Activated CD8-positive, alpha-beta memory T cell treated with anti-CD3 and anti-CD28 coated beads, Interleukin-2, amount 50 U/mL, for 4 hours (primary cell): ENCODE measurements around the gene SLC29A4.
"Not testable (repeated sequence)": the region's sequence is repeated elsewhere in the genome, so short reads cannot be mapped to it uniquely, and the experiment has no call there.

ENCODE experiments used
- DNase-seq: peaks from one replicate; pipeline ENCODE4 v3.0.0-alpha.2; 2020

Gene SLC29A4

GRCh38 chr7:5282543-5283316 lies at the start of gene SLC29A4:
SLC29A4 (plus strand) TSS chr7:5282943; CDS start chr7:5287817, 4,874 bp downstream.
- no peak for DNase-seq

DNA sequence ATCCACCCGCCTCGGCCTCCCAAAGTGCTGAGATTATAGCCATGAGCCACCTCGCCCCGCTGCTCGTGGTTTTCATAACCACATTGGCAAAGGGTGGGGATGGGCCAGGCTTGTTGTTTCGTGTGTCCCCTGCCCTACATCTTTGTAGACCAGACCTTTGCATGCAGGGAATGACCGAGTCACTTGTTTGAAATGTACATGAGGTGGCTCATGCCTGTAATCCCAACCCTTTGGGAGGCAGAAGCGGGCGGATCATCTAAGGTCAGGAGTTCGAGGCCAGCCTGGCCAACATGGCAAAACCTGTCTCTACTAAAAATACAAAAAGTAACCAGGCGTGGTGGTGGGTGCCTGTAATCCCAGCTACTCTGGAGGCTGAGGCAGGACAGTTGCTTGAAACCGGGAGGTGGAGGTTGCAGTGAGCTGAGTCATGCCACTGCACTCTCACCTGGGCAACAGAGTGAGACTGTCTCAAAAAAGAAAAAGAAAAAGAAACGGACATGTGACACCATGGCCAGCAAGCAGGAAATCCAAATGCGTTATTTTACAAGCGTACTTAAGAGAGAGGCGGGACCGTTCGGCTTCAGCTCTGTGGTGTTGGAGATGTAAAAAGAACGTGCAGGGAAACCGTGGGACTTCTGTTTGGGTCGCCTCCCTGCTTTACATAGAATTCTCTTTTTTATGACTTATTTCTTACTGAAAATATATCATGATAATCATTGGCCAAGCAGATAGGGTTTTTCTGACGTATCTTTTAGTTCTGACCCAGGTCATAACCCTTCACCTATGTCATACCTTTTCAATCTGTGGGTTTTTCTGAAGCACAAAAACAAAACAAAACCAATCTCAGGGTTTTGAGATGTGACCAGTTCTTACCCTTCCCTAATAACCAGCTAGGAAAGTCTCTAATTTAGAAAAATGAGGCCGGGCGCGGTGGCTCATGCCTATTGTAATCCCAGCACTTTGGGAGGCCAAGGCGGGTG lies 47.6 kb upstream of the SLC29A4 start:
- DNase-seq: no peak

DNA sequence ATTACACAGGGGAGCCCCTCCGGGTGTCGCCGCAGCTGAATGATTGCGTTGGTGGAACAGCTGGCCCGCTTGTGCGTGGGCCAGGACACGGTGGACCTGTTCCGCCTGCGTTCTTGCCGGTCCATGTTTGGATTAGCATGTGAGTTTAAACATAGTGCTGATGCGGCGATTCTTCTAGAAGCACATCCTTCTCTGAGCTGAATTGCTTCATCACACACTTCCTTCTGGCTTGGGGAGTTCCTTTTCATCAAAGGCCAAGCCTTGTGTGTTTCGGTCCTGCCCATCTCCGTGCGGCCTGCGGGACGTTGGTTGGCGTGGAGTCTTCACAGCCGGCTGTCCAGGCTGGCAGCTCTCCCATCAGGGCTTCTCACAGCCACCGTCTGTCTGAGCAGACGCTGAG lies 45.5 kb upstream of the SLC29A4 start:
- DNase-seq: no peak

- no peak for DNase-seq
Observed at GRCh38 chr7:5238500-5238899, 44.2 kb upstream of the SLC29A4 start.

DNA sequence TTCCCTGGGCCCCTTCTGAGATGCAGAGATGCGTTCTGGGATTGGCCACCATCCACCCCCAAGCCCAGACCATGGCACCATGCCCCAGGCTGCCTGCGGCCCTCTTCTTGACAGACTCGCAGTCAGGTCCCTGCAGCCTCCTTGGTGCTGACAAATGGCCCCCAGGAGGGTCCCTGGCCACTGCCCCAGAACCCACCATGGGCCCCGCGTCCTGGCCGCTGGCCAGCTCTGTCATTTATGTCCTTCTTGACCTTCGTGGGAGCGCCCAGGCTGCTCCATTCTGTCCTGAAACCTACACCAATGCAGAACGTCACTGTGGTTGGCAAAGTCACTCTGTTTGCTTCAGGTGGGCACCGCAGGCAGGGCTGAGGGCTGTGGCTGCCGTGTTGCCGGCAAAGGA lies 39.5 kb upstream of the SLC29A4 start:
- DNase-seq: no peak

DNA sequence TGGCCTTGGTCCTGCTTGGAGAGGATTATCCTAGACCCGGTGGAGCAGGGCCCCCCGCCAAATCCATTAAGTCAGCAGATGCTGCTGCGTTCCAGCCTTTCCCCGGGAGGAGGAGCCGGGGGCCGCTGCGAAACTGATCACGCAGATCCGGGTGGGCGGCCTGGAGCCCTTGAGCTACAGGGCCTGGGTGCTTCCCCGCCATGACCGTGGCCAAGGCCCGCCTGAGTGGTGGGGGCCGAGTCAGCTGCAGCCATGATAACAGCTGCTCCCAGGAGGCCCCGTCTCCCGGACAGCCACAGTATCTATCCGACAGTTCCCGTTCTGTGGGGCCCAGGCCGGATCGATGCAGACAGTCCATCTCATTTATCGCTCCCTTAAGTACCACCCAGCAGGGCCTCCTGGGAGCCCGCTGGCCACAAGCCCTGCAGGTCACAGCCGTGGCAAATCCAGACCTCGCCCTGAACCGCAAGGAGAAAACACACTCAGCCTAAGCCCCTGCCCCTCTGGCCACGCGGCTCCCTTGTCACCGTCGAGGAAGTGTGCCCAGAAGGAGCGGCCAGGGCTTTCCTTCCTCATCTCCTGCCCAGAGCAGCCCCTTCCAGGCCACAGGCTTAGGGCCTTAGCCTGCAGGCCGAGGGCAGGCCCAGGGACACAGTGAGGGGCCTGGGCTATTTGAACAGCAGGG lies 34.4 kb upstream of the SLC29A4 start:
- no peak for DNase-seq

DNA sequence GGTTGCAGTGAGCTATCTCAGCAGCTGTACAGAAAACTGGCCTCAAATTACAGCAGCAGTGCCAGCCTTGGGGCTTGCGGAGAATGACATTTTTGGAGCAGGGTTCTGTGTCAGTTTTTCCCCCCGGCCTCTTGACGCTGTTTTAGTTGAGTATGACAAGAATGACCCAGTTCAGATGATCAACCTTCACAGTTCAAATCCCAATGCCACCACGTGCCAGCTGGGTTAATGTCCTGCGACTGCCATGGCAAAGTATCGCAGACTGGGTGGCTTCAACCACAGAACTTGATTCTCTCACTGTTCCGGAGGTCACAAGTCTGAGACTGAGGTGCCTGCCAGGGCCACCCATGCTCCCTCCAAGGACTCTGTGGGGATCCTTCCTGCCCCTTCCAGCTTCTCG lies 32.0 kb upstream of the SLC29A4 start:
- not testable (repeated sequence) for DNase-seq

DNA sequence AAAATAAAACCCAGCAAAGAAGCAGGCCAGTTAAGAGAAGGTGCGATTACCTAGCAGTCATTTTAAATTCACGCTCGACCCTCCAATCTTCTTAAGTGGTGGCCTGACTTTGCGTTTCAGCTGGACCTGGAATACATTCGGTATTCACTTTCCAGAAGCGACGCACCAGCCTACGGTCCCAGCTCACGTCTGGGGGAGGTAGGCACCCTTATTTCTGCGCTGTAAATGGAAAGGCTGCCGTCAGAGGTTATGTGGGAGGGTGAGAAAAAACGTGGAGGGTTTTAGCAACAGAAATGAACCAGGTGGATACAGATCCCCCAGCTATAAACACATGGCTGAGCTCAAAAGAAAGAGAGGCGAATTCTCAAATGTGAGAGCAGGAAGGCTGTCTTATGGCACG lies 29.2 kb upstream of the SLC29A4 start:
- DNase-seq: not testable (repeated sequence)

DNA sequence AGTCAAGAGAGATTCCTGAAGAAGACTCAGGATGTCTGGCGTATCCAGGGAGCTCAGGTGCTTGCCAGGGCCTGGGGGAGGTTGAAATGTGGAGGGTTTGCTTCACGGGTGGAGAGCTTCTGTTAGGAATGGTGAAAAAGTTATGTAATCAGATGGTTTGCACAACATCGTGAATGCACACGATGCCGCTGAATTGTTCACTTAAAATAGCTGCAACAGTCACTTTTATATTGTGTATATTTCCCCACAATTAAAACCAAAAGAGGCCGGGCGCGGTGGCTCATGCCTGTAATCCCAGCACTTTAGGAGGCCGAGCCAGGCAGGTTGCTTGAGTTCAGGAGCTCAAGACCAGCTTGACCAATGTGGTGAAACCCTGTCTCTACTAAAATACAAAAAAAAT lies 28.4 kb upstream of the SLC29A4 start:
- not testable (repeated sequence) for DNase-seq

DNA sequence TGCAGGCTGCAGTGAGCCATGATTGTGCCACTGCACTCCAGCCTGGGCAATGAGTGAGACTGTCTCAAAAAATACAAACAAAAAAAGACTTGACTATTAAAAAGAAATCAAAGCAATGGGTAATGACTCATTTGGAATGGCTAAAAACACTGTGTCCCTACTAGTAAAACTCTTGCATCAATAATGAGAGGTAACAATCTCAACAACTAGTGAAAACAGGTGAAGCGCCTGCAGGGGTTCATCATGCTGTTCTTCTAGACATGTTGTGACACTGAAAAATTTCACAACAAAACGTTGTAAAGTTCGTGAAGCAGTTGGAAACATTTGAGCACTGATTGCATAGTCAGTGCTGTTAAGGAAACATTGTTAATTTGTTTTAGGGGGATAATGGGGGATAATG lies 26.9 kb upstream of the SLC29A4 start:
- no peak for DNase-seq

DNA sequence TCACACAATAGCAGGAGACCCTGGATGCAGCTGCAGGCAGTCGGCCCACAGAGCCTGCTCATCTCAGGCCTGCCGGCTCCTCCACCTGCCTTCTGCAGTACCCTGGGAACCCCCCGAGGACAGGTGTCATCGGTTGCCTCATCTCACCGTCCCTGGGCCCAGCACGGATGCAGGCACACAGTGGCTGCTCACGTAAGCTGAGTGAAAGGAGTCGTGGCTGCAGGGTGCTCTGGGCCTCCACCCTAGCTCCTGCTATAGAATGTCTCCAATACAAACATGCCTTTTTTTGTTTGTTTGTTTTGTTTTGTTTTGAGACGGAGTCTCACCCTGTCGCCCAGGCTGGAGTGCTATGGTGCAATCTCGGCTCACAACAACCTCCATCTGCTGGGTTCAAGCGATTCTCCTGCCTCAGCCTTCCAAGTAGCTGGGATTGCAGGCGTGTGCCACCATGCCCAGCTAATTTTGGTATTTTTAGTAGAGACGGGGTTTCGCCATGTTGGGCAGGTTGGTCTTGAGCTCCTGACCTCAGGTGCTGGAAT lies 22.1 kb upstream of the SLC29A4 start:
- DNase-seq: not testable (repeated sequence)

DNA sequence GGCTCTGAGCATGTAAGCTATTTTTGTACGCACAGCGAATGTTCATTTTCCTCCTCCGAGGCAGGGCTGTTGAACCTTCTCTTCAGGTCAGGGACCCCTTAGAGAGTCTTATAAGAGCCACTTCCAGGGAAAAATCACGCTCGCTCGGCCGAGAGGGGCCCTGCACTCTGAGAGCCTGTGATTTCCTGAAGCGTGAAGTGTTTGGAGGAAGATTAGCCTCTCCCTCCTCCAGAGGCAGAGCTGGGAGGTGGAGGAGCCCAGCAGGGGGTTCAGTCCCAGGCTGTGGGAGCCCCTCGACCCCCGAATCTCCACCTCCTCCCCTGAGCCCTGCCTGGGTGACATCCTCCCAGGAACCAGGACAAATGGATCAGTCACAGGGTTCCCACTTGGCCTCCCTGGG lies 19.7 kb upstream of the SLC29A4 start:
- DNase-seq: not testable (repeated sequence)

DNA sequence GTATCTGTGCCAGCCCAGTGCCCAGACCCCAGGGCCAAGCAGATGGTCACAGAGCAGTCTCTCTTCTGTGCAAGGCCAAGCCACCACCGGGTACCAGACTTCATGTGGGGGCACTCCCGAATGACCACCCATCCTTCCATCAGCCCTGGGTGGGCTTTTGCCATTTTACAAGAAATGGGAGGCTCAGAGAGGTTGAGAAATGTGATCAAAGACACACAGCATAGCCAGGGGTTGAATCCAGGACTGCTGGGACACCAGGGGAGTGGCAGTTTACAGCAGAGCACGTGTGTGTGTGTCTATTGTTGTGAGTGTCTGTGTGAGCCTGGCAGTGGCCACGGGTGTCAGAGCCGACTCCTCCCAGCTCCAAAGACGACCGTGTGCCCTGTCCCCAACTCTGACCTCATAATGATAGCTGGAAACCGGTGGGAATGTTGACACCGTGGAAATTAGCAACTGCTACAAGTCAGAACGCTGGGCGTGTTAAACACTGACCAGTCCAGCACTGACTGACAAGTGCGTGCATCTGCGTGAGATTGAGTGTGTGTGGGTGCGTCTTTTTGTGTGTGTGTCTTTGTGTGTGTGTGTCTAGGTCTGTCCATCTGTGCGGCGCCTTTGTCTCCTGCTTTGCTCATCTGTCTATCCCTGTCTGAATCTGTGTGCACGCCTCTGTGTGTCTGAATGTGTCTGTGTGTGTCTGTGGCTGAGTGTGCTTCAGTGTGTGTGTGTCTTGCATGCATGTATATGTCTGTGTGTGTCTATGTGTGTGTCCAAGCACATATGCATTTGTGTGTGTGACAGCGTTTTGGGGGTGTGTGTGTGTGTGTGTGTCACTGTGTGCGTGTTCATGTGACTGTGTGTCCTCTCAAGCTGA lies 17.2 kb upstream of the SLC29A4 start:
- DNase-seq: no peak

DNA sequence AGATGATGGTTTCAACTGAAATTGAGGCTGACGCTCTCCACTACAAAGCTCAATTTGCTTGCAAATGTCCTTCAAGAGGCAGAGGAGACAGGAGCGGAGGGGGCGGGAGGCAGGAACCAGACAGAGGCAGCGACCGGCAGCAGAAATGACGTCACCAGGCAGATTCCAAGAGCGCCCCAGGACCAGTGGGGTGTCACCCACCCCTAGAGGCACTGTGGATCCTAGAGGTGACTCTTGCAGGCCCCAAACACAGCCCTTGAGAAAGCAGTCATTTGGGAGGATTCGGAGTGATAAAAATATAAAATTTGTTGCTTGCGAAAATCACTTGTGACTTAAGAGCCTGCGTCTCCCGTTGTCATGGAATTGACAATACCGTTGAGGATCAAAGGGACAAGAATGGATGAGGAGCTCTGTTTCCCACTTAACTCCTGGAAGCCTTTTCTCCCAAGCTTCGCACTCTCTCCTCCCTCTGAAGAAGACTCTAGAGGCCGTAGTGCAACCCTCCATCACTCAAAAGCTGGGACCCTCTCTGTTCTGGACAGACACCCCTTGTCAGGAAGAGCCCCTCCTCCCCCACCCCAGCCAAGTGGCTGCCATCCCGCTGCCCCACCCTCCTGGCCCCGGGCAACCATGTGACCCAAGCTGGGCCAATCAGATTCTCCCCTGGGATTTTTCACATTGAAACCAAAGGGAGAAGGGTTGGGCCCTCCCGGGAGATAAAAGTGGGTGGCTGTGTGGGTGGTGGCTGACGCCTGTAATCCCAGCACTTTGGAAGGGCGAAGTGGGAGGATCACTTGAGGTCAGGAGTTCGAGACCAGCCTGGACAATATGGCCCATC lies 16.3 kb upstream of the SLC29A4 start:
- no peak for DNase-seq

- not testable (repeated sequence) for DNase-seq
Observed at GRCh38 chr7:5267829-5268228, 14.9 kb upstream of the SLC29A4 start.

DNA sequence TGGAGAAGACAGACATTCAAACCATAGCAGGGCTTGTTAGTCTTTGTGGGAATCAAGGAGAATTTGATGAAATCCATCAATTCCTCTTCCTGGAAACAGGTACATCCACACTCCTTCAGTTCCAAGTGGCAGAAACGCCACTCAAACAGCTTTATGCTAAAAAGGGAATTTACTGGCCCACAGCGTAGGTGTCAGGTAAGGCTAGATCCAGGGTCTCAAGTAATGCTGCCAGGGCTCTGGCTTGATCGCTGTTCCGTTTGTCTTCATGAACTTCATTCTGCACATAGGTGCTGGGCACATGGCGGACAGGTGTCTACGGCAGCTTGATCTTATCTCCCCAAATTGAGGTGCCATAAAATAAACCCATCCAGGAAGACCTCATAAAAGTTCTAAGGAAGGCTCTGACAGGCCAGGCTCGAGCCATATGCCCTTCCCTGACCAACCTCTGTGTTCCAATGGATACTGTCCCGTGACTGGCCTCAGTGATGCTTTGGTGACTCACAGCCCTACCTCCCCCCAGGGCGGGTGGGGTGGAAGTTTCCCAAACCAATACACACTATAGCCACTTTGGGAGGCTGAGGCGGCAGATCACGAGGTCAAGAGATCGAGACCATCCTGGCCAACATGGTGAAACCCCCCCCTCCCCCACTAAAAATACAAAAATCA lies 12.6 kb upstream of the SLC29A4 start:
- DNase-seq: not testable (repeated sequence)

GRCh38 chr7:5270788-5271187 lies 12.0 kb upstream of the SLC29A4 start:
- DNase-seq: no peak

- DNase-seq: not testable (repeated sequence)
Observed at GRCh38 chr7:5273831-5274405, 8.8 kb upstream of the SLC29A4 start.

DNA sequence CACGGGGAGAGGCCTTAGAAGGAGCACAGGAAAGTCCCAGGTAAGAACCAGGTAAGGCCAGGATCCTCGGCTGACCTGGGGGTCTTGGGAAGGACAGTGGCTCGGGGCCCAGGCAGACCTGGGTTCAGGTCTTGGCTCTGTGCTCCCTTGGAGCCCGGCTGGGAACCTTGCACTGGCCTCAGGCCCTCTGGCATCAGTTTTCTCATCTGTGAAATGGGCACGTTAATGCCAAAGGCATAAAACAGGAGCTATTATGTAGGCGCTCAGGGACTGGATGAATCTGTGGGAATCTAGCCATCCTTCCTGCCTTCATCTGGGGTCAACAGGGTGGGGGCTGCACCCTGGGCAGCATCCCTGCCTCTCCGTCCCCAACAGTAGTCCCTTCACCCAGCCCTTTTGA lies 8.3 kb upstream of the SLC29A4 start:
- DNase-seq: no peak

- DNase-seq: not testable (repeated sequence)
Observed at GRCh38 chr7:5274985-5275431, 7.7 kb upstream of the SLC29A4 start.
